GM12872 (cell line): ENCODE measurements around the gene SNRNP48.

Source experiments
- CTCF ChIP-seq: IDR thresholded peaks from 3 replicates; pipeline ENCODE4 v1.5.1; 2011; ENCODE audit warnings: low read depth, mild to moderate bottlenecking, low read length, moderate library complexity; ENCODE audit not compliant: insufficient read depth

The SNRNP48 gene

DNA sequence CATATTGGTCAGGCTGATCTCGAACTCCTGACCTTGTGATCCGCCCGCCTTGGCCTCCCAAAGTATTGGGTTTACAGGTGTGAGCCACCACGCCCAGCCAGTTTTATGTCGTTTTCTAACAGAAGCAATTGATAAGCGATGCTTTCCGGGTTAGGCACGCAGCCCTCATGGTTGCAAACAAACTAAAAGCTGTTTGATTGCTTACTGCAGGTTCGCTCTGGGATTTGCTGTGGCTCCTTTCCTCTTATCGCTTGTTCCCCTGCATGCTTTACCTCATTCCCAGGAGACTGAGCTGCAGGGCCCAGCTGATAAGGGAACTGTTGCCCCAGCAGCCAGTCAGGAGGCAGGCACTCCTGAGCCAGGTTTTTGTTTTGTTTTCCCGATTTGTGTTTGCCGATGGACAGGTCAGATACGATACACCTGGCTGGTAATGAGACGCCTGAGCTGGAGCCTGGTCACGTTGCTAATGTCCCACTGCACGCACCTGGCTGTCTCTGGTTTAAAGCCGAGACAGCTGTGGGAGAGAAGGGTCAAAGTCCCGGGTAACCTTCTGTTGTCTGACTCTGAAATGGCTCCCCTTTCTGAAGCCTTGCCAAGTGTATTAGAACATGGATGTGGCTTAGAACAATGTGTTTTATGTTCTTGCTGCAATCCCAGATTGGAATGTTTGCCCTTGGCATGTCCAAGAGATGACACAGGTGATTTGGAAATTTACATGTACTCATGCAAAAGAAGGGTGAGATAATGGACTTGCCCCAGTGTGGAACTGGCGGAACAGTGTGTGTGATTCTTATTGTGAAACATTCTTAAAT lies 28.6 kb upstream of the SNRNP48 start:
- TF ChIP-seq CTCF: no peak

DNA sequence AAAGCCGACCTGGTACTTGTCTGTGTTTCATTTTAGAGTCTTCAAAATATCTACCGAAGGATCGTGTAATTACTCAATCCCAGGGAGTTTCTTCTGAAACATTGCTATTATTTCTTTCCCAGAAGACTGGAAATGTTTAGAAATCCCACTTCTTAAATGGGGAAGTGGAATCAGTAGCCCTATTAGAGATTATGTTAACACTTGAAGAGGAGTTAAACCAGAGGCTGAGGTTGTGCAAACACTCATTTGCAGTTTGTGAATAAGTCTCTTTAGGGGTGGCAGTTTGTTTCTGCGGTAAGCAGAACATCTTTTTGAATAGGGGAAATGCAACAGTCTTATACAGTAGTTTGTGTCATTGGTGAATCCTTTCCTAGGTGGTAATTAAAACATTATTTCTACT lies 27.2 kb upstream of the SNRNP48 start:
- TF ChIP-seq CTCF: no peak

- no peak for TF ChIP-seq CTCF
Measured at GRCh38 chr6:7566107-7566506, 23.9 kb upstream of the SNRNP48 start.

- TF ChIP-seq CTCF: no peak
Measured at GRCh38 chr6:7566617-7567173, 23.3 kb upstream of the SNRNP48 start.

DNA sequence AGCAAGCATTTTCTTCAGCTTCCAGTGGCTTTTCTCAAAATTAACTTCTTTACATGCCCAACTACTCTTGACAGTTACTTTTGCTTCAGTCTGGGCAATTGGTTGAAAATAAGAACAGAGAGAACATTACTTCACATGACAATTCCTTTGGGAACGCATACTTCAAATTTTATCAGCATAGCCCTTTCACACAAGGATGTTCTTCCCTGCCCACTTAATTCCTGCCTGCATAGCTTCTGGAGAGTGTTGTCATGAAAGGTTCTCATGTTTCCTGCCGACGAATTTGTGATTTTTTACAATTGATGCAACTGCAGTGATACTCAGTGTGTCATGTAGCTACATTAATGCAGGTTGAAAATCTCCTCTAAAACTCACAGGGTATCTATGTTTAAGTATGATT lies 22.0 kb upstream of the SNRNP48 start:
- TF ChIP-seq CTCF: no peak

GRCh38 chr6:7569082-7569481 lies 20.9 kb upstream of the SNRNP48 start:
- TF ChIP-seq CTCF: no peak

DNA sequence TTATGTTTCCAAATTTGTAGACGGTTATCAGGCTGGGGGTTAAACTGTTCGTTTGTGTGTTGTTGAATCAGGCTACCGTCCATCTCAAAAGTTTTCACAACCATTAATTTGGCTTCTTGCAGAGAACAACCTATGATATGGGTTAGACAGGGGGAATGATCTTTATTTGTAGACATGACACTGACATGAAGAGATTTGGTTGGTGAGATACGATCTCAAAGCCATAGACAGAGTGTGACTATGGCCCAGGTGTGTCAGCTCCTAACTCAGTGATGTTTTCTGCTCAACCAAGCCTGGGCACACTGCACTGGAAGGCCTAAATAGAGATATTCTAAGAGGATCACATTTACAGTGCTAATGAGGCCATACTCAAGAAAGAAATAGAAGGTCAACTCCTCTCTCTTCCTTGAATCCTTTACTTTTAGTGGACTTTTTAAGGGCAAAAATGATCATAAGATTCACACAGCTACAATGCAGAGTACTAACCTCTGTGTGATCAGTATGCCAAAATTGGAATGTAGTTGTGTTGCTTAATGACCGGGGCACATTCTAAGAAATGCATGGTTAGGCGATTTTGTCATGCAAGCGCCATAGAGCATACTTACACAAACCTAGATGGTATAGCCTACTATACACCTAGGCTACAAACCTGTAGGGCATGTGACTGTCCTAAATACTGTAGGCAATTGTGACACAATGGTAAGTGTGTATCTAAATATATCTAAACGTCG lies 17.6 kb upstream of the SNRNP48 start:
- TF ChIP-seq CTCF: no peak
